Glutamatergic neuron (in vitro differentiated cells): ENCODE results near the gene CAPN2. TPM values are rescaled to one million over a fixed set of nuclear protein-coding genes. Genes with fewer than 3 reads are reported as not detected.

Experiments used
- DNase-seq: peaks from one replicate; pipeline ENCODE4 v3.0.0; 2022
- H3K27ac Mint-ChIP-seq: one replicate; pipeline ENCODE4 v1.8.0; 2020; ENCODE audit warnings: mild to moderate bottlenecking, mixed read lengths, inconsistent platforms; ENCODE audit not compliant: unreplicated experiment
- H3K27me3 Mint-ChIP-seq: one replicate; pipeline ENCODE4 v1.8.0; 2020; ENCODE audit warnings: mild to moderate bottlenecking, moderate library complexity, mixed read lengths, inconsistent platforms; ENCODE audit not compliant: unreplicated experiment
- H3K36me3 Mint-ChIP-seq: one replicate; pipeline ENCODE4 v1.8.0; 2020; ENCODE audit warnings: mild to moderate bottlenecking, mixed read lengths, inconsistent platforms; ENCODE audit not compliant: unreplicated experiment
- H3K4me1 Mint-ChIP-seq: one replicate; pipeline ENCODE4 v1.8.0; 2020; ENCODE audit warnings: mild to moderate bottlenecking, low read depth, mixed read lengths, inconsistent platforms; ENCODE audit not compliant: unreplicated experiment
- H3K4me3 Mint-ChIP-seq: one replicate; pipeline ENCODE4 v1.8.0; 2020; ENCODE audit warnings: mild to moderate bottlenecking, mixed read lengths, inconsistent platforms; ENCODE audit not compliant: unreplicated experiment
- H3K9me3 Mint-ChIP-seq: one replicate; pipeline ENCODE4 v1.8.0; 2020; ENCODE audit warnings: mild to moderate bottlenecking, moderate library complexity, mixed read lengths, inconsistent platforms; ENCODE audit not compliant: unreplicated experiment
- total RNA-seq: library from RNA; stranded (reverse); fragmentation: NEBNext Ultra II Directional; extraction: Animal tissue kit (Norgen Biotek cat#: 25700); gene quantifications from one replicate; pipeline ENCODE4 v1.2.1, GENCODE V29; 2021; ENCODE audit not compliant: unreplicated experiment
- TF ChIP-seq, protein P1 (sequence below): fragments of 200-600 bp; sonication (generic); IDR thresholded peaks from one replicate; pipeline ENCODE4 v1.5.0; 2021; ENCODE audit not compliant: partially characterized antibody, unreplicated experiment

CAPN2 gene
- total RNA-seq, 1 donor from 2014 or later: 25.6 TPM

DNA sequence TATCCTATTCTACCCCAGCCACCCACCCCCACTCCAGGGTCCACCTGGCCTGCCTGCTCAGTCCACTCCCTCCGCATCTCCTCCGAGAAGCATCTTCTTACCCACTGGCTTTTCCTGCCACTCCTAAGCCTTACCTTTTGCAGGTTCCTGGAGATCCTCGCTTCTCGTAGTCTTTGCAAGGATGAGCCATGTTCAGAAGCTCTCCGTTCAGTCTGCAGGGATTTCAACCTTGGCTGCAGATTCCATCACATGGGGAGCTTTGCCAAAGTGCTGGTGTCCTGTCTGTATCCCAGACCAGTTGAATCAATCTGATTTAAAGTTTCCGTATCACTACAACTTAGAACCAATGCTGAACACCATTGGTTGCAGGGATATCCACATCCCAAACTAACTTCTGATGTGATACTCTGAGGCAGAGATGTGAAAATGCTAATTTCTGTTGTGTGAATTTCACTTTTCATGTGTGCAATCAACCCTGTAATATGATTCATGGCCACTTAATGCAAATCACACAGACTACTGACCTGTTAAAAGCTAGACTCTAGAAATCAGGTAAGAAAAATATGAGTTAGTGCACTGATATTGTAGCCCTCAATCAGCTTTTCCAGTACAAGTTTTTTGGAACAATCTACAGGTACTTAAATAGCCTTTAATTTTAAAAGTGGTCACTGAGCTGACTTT, 61.9 kb downstream of the CAPN2 start:
- H3K9me3 Mint-ChIP-seq: no peaks in the 10 kb centered on the region
- H3K36me3 Mint-ChIP-seq: peaks cover 3% of the 10 kb centered on the region
- no peaks in the 10 kb centered on the region for H3K27me3 Mint-ChIP-seq
- no peak for DNase-seq
- H3K4me3 Mint-ChIP-seq: no peak overlapping the region
- no peak overlapping the region for H3K27ac Mint-ChIP-seq
- TF ChIP-seq, protein P1, sequence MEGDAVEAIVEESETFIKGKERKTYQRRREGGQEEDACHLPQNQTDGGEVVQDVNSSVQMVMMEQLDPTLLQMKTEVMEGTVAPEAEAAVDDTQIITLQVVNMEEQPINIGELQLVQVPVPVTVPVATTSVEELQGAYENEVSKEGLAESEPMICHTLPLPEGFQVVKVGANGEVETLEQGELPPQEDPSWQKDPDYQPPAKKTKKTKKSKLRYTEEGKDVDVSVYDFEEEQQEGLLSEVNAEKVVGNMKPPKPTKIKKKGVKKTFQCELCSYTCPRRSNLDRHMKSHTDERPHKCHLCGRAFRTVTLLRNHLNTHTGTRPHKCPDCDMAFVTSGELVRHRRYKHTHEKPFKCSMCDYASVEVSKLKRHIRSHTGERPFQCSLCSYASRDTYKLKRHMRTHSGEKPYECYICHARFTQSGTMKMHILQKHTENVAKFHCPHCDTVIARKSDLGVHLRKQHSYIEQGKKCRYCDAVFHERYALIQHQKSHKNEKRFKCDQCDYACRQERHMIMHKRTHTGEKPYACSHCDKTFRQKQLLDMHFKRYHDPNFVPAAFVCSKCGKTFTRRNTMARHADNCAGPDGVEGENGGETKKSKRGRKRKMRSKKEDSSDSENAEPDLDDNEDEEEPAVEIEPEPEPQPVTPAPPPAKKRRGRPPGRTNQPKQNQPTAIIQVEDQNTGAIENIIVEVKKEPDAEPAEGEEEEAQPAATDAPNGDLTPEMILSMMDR: no peak
- H3K4me1 Mint-ChIP-seq: peaks cover 3% of the 10 kb centered on the region

GRCh38 chr1:223775054-223775453, 62.7 kb downstream of the CAPN2 start:
- H3K4me1 Mint-ChIP-seq: peaks cover 3% of the 10 kb centered on the region
- no peak for DNase-seq
- peaks cover 3% of the 10 kb centered on the region for H3K36me3 Mint-ChIP-seq

GRCh38 chr1:223775711-223776074, 63.4 kb downstream of the CAPN2 start:
- DNase-seq: no peak
- TF ChIP-seq, protein P1: no peak
- no peaks in the 10 kb centered on the region for H3K9me3 Mint-ChIP-seq
- no peak overlapping the region for H3K27ac Mint-ChIP-seq
- H3K36me3 Mint-ChIP-seq: peaks cover 3% of the 10 kb centered on the region
- H3K27me3 Mint-ChIP-seq: peaks cover 2% of the 10 kb centered on the region
- H3K4me3 Mint-ChIP-seq: no peak overlapping the region
- peaks cover 3% of the 10 kb centered on the region for H3K4me1 Mint-ChIP-seq

More at GRCh38 chr1:223775054-223775453, 62.7 kb downstream of the CAPN2 start:
- no peak overlapping the region for H3K4me3 Mint-ChIP-seq
- no peaks in the 10 kb centered on the region for H3K9me3 Mint-ChIP-seq
- H3K27ac Mint-ChIP-seq: no peak overlapping the region
- peaks cover 2% of the 10 kb centered on the region for H3K27me3 Mint-ChIP-seq
- TF ChIP-seq, protein P1: no peak

GRCh38 chr1:223776075-223776814, 63.9 kb downstream of the CAPN2 start:
- TF ChIP-seq, protein P1: no peak
- Mint-ChIP-seq H3K27me3 (peaks cover 2% of the 10 kb centered on the region), H3K4me3 (no peak overlapping the region), H3K4me1 (peaks cover 3% of the 10 kb centered on the region), H3K36me3 (peaks cover 3% of the 10 kb centered on the region), H3K27ac (no peak overlapping the region), H3K9me3 (no peaks in the 10 kb centered on the region)
- no peak for DNase-seq
